Naive thymus-derived CD8-positive, alpha-beta T cell (primary cell): ENCODE results near the gene POC1A. TPM values are rescaled to one million over a fixed set of nuclear protein-coding genes. Genes with fewer than 3 reads are reported as not detected.
A peak's percentile ranks its signal among the peaks of the same experiment; 100 is the strongest.

Source experiments
- ATAC-seq, 2 donors: fragments of 150-1000 bp; cut with Tn5 transposase in 1 of 2; sonication (Bioruptor Pico), chemical (Tn5 transposase) in 1 of 2; 1 replicate in 1 of 2; 2 replicates in 1 of 2; pipeline ENCODE4 v1.10.0; 2021; ENCODE audit warnings: mild to moderate bottlenecking in 2 of 2, moderate library complexity in 2 of 2
- POLR2A ChIA-PET: fragments of 350-600 bp; sonication (Branson Sonifier 250); formaldehyde crosslinking; loops from one replicate; lab custom pipeline; 2021; ENCODE audit warnings: antibody characterized with exemption; lab: Charles Lee
- DNase-seq, 10 donors: peaks; one replicate each; pipeline versions ENCODE4 v3.0.0 to v3.0.0-alpha.2; 2020 to 2022
- H3K27ac Mint-ChIP-seq, 10 donors: one replicate each; pipeline ENCODE4 v1.8.0; 2020 to 2022; ENCODE audit warnings: mild to moderate bottlenecking in 10 of 10, mixed read lengths in 10 of 10, moderate library complexity in 4 of 10, inconsistent platforms in 1 of 10
- H3K27me3 Mint-ChIP-seq, 5 donors: one replicate each; pipeline ENCODE4 v1.8.0; 2021 to 2022; ENCODE audit warnings: mixed read lengths in 5 of 5
- H3K36me3 Mint-ChIP-seq, 3 donors: one replicate each; pipeline ENCODE4 v1.8.0; 2020 to 2022; ENCODE audit warnings: mixed read lengths in 3 of 3, mild to moderate bottlenecking in 2 of 3, inconsistent platforms in 1 of 3
- H3K4me1 Mint-ChIP-seq, 4 donors: one replicate each; pipeline ENCODE4 v1.8.0; 2021 to 2022; ENCODE audit warnings: mixed read lengths in 4 of 4
- H3K4me3 Mint-ChIP-seq, 10 donors: one replicate each; pipeline ENCODE4 v1.8.0; 2020 to 2022; ENCODE audit warnings: mild to moderate bottlenecking in 10 of 10, mixed read lengths in 10 of 10, moderate library complexity in 6 of 10, inconsistent platforms in 1 of 10
- H3K9me3 Mint-ChIP-seq, 9 donors: one replicate each; pipeline ENCODE4 v1.8.0; 2020 to 2022; ENCODE audit warnings: mixed read lengths in 9 of 9, mild to moderate bottlenecking in 3 of 9, inconsistent platforms in 1 of 9, moderate library complexity in 1 of 9
- polyA plus RNA-seq, 3 donors: library from polyadenylated mRNA; unstranded; fragments of 300-500 nt; fragmentation: Illumina TruSeq; gene quantifications; one replicate each; pipeline ENCODE4 v1.2.3, GENCODE V29; 2021
- total RNA-seq, 8 experiments: library from RNA in 2 of 8; stranded (reverse) in 2 of 8; gene quantifications; one replicate each; pipeline ENCODE4 v1.2.3 and lab custom pipeline; 2021 to 2026

Gene POC1A
- total and polyA plus RNA-seq, 5 experiments from 2014 or later = 0.28 to 1.9 (median 1.1) TPM

GRCh38 chr3:52134761-52135160 is 19.5 kb downstream of the POC1A start:
- H3K4me1 Mint-ChIP-seq = peaks cover 0 to 5% (median 1%) of the 10 kb centered on the region in 4 donors
- no peaks in the 10 kb centered on the region for H3K36me3 Mint-ChIP-seq
- H3K27ac Mint-ChIP-seq = peak overlapping the region in 1 of 10 donors; percentile 47
- DNase-seq = no peak
- ATAC-seq = no peak
- H3K9me3 Mint-ChIP-seq = no peaks in the 10 kb centered on the region
- H3K4me3 Mint-ChIP-seq = no peak overlapping the region
- H3K27me3 Mint-ChIP-seq = no peaks in the 10 kb centered on the region
- POLR2A ChIA-PET = no interaction called here

- no peaks in the 10 kb centered on the region for H3K9me3 Mint-ChIP-seq
- peaks cover 0 to 3% (median 0%) of the 10 kb centered on the region in 4 donors for H3K4me1 Mint-ChIP-seq
- H3K36me3 Mint-ChIP-seq = no peaks in the 10 kb centered on the region
- H3K27me3 Mint-ChIP-seq = no peaks in the 10 kb centered on the region
- POLR2A ChIA-PET = no interaction called here
- no peak overlapping the region for H3K4me3 Mint-ChIP-seq
- no peak for ATAC-seq
- DNase-seq = no peak
- peak overlapping the region in 1 of 10 donors; percentile 15 for H3K27ac Mint-ChIP-seq
These were observed 21.3 kb downstream of the POC1A start for GRCh38 chr3:52132930-52133329.

- Mint-ChIP-seq H3K36me3 (no peaks in the 10 kb centered on the region), H3K4me3 (no peak overlapping the region), H3K27me3 (no peaks in the 10 kb centered on the region), H3K9me3 (no peaks in the 10 kb centered on the region), H3K4me1 (peaks cover 0 to 3% (median 0%) of the 10 kb centered on the region in 4 donors), H3K27ac (peak overlapping the region in 2 of 10 donors; percentile 9 to 29)
- DNase-seq (no peak), ATAC-seq (no peak)
- POLR2A ChIA-PET = no interaction called here
These were observed 22.2 kb downstream of the POC1A start for GRCh38 chr3:52132041-52132440.

- no peaks in the 10 kb centered on the region for H3K36me3 Mint-ChIP-seq
- H3K4me3 Mint-ChIP-seq = peak overlapping the region in 1 of 10 donors; percentile 10
- DNase-seq = no peak
- POLR2A ChIA-PET = no interaction called here
- no peak for ATAC-seq
- peak overlapping the region in 2 of 10 donors; percentile 7 to 45 for H3K27ac Mint-ChIP-seq
- no peaks in the 10 kb centered on the region for H3K9me3 Mint-ChIP-seq
- peaks cover 0 to 3% (median 0%) of the 10 kb centered on the region in 4 donors for H3K4me1 Mint-ChIP-seq
- no peaks in the 10 kb centered on the region for H3K27me3 Mint-ChIP-seq
These were observed 23.1 kb downstream of the POC1A start for GRCh38 chr3:52130966-52131622.

- no peaks in the 10 kb centered on the region for H3K27me3 Mint-ChIP-seq
- ATAC-seq (no peak), DNase-seq (no peak)
- H3K9me3 Mint-ChIP-seq = no peaks in the 10 kb centered on the region
- no peak overlapping the region for H3K4me3 Mint-ChIP-seq
- no peaks in the 10 kb centered on the region for H3K36me3 Mint-ChIP-seq
- no peak overlapping the region for H3K27ac Mint-ChIP-seq
- POLR2A ChIA-PET = no interaction called here
- peaks cover 0 to under 1% (median 0%) of the 10 kb centered on the region in 4 donors for H3K4me1 Mint-ChIP-seq
These were observed 26.0 kb downstream of the POC1A start for GRCh38 chr3:52128118-52128683.

GRCh38 chr3:52126500-52126899 is 27.7 kb downstream of the POC1A start:
- H3K9me3 Mint-ChIP-seq = no peaks in the 10 kb centered on the region
- ATAC-seq (no peak), DNase-seq (no peak)
- POLR2A ChIA-PET = no interaction called here
- no peak overlapping the region for H3K27ac Mint-ChIP-seq
- no peaks in the 10 kb centered on the region for H3K27me3 Mint-ChIP-seq
- no peaks in the 10 kb centered on the region for H3K36me3 Mint-ChIP-seq
- no peak overlapping the region for H3K4me3 Mint-ChIP-seq
- peaks cover 0 to 18% (median 1%) of the 10 kb centered on the region in 4 donors for H3K4me1 Mint-ChIP-seq

GRCh38 chr3:52126036-52126435 is 28.2 kb downstream of the POC1A start:
- DNase-seq = no peak
- Mint-ChIP-seq H3K27ac (no peak overlapping the region), H3K4me3 (no peak overlapping the region), H3K4me1 (peaks cover 0 to 22% (median 2%) of the 10 kb centered on the region in 4 donors), H3K36me3 (no peaks in the 10 kb centered on the region), H3K27me3 (no peaks in the 10 kb centered on the region), H3K9me3 (no peaks in the 10 kb centered on the region)
- ATAC-seq = no peak
- POLR2A ChIA-PET = no interaction called here

- Mint-ChIP-seq H3K27ac (peak overlapping the region in 1 of 10 donors; percentile 71), H3K36me3 (no peaks in the 10 kb centered on the region), H3K9me3 (no peaks in the 10 kb centered on the region), H3K27me3 (no peaks in the 10 kb centered on the region), H3K4me3 (no peak overlapping the region), H3K4me1 (peaks cover 0 to 35% (median 2%) of the 10 kb centered on the region in 4 donors)
- POLR2A ChIA-PET = no interaction called here
- DNase-seq (no peak), ATAC-seq (no peak)
These were observed 29.5 kb downstream of the POC1A start for GRCh38 chr3:52124766-52125165.

- Mint-ChIP-seq H3K4me3 (no peak overlapping the region), H3K9me3 (no peaks in the 10 kb centered on the region), H3K36me3 (no peaks in the 10 kb centered on the region), H3K27ac (no peak overlapping the region), H3K4me1 (peaks cover 0 to 38% (median 2%) of the 10 kb centered on the region in 4 donors), H3K27me3 (no peaks in the 10 kb centered on the region)
- ATAC-seq (no peak), DNase-seq (no peak)
- POLR2A ChIA-PET = no interaction called here
These were observed 30.1 kb downstream of the POC1A start for GRCh38 chr3:52124126-52124525.

GRCh38 chr3:52123106-52123725 is 31.0 kb downstream of the POC1A start:
- no peaks in the 10 kb centered on the region for H3K27me3 Mint-ChIP-seq
- ATAC-seq (peak; percentile 90 to 95), DNase-seq (peak; percentile 54 to 81 (median 76))
- POLR2A ChIA-PET = interaction anchor here (1.0 to 1.5 kb wide), 3 partner anchors 67 to 122 kb away, joined by 3 to 6 read pairs (median 4); partner anchors contain the start of gene DUSP7
- H3K4me3 Mint-ChIP-seq = no peak overlapping the region
- no peak overlapping the region for H3K27ac Mint-ChIP-seq
- H3K36me3 Mint-ChIP-seq = no peaks in the 10 kb centered on the region
- peaks cover 0 to 41% (median 2%) of the 10 kb centered on the region in 4 donors for H3K4me1 Mint-ChIP-seq
- no peaks in the 10 kb centered on the region for H3K9me3 Mint-ChIP-seq

GRCh38 chr3:52122491-52122890 is 31.7 kb downstream of the POC1A start:
- Mint-ChIP-seq H3K9me3 (no peaks in the 10 kb centered on the region), H3K27me3 (no peaks in the 10 kb centered on the region), H3K27ac (peak overlapping the region in 1 of 10 donors; percentile 68), H3K36me3 (no peaks in the 10 kb centered on the region), H3K4me3 (no peak overlapping the region), H3K4me1 (peaks cover 0 to 41% (median 2%) of the 10 kb centered on the region in 4 donors)
- ATAC-seq = no peak
- POLR2A ChIA-PET = interaction anchor here (0.6 to 1.5 kb wide), 4 partner anchors 66 to 143 kb away, joined by 3 to 6 read pairs (median 4); partner anchors contain the start of gene DUSP7
- DNase-seq = no peak

GRCh38 chr3:52121813-52122212 is 32.4 kb downstream of the POC1A start:
- Mint-ChIP-seq H3K36me3 (no peaks in the 10 kb centered on the region), H3K27me3 (no peaks in the 10 kb centered on the region), H3K9me3 (no peaks in the 10 kb centered on the region), H3K4me1 (peaks cover 0 to 41% (median 2%) of the 10 kb centered on the region in 4 donors), H3K27ac (peak overlapping the region in 1 of 10 donors; percentile 68), H3K4me3 (no peak overlapping the region)
- POLR2A ChIA-PET = interaction anchor here (0.6 to 1.8 kb wide), 2 partner anchors 65 to 143 kb away, joined by 3 to 4 read pairs; no protein-coding TSS in a partner anchor
- ATAC-seq (no peak), DNase-seq (no peak)

- no peak for ATAC-seq
- H3K9me3 Mint-ChIP-seq = no peaks in the 10 kb centered on the region
- no peak for DNase-seq
- H3K27ac Mint-ChIP-seq = peak overlapping the region in 2 of 10 donors; percentile 40 to 53
- H3K4me1 Mint-ChIP-seq = peaks cover 0 to 41% (median 2%) of the 10 kb centered on the region in 4 donors
- H3K27me3 Mint-ChIP-seq = no peaks in the 10 kb centered on the region
- H3K4me3 Mint-ChIP-seq = no peak overlapping the region
- POLR2A ChIA-PET = interaction anchor here (1.8 kb wide), 1 partner anchor 64 kb away, joined by 4 read pairs; no protein-coding TSS in a partner anchor
- no peaks in the 10 kb centered on the region for H3K36me3 Mint-ChIP-seq
These were observed 32.8 kb downstream of the POC1A start for GRCh38 chr3:52121464-52121805.
